Panc1 (cell line): ENCODE results near the gene GRIA2. TPM values are rescaled to one million over a fixed set of nuclear protein-coding genes. Genes with fewer than 3 reads are reported as not detected.

Experiments used
- ATAC-seq: fragments of 200-7000 bp; cut with Tn5 transposase; 2 replicates; pipeline ENCODE4 v1.9.1; 2020; ENCODE audit warnings: mild to moderate bottlenecking, moderate library complexity
- BruUV-seq: library from RNA; stranded (reverse); fragments of 400-500 nt; replicated peaks from 2 replicates; lab custom pipeline; 2021; lab: Mats Ljungman, UMichigan
- CTCF ChIA-PET: fragments of 300-600 bp; sonication (Branson Sonifier 250); formaldehyde crosslinking; loops from one replicate; lab custom pipeline; 2022; ENCODE audit warnings: antibody characterized with exemption; lab: Charles Lee
- POLR2A ChIA-PET: fragments of 300-600 bp; sonication (Branson Sonifier 250); formaldehyde crosslinking; loops from one replicate; lab custom pipeline; 2022; ENCODE audit warnings: antibody characterized with exemption; lab: Charles Lee
- DNase-seq: peaks from one replicate; pipeline ENCODE4 v3.0.0-alpha.2; 2010; ENCODE audit warnings: low read depth, low spot score
- H3K27ac ChIP-seq: 2 replicates; pipeline ENCODE4 v1.5.1; 2011; ENCODE audit warnings: mild to moderate bottlenecking, low read length, inconsistent platforms
- H3K27me3 ChIP-seq: fragments of 200-500 bp; sonication (Bioruptor generic); 2 replicates; pipeline ENCODE4 v1.6.0; 2014; ENCODE audit warnings: low read length, inconsistent platforms; ENCODE audit not compliant: control insufficient read depth, insufficient read depth
- H3K36me3 ChIP-seq: fragments of 200-500 bp; sonication (Bioruptor generic); 2 replicates; pipeline ENCODE4 v1.5.1; 2014; ENCODE audit warnings: inconsistent platforms, mild to moderate bottlenecking, low read length, moderate library complexity; ENCODE audit not compliant: control insufficient read depth, insufficient read depth
- H3K4me1 ChIP-seq: 2 replicates; pipeline ENCODE4 v1.5.1; 2011; ENCODE audit warnings: inconsistent platforms, mild to moderate bottlenecking, low read length, moderate library complexity; ENCODE audit not compliant: control insufficient read depth, insufficient read depth
- H3K4me3 ChIP-seq, 2 experiments: 2 replicates each; pipeline ENCODE4 v1.5.1; 2011 to 2012; ENCODE audit warnings: low read depth in 2 of 2, low read length in 2 of 2, mild to moderate bottlenecking in 2 of 2, inconsistent platforms in 1 of 2, moderate library complexity in 1 of 2
- H3K9me3 ChIP-seq: fragments of 200-500 bp; sonication (Bioruptor generic); 2 replicates; pipeline ENCODE4 v1.5.1; 2014; ENCODE audit warnings: low read depth, mild to moderate bottlenecking, inconsistent platforms, low read length, moderate library complexity; ENCODE audit not compliant: control insufficient read depth, insufficient read depth
- POLR2AphosphoS5 ChIP-seq: IDR thresholded peaks from 2 replicates; pipeline ENCODE4 v1.6.1; 2012; ENCODE audit warnings: mild to moderate bottlenecking, low read depth, low read length, moderate library complexity
- SIN3A ChIP-seq: IDR thresholded peaks from 2 replicates; pipeline ENCODE4 v1.6.1; 2012; ENCODE audit warnings: low read depth, mild to moderate bottlenecking, low read length, moderate library complexity, borderline replicate concordance; ENCODE audit not compliant: insufficient read depth
- TCF7L2 ChIP-seq: IDR thresholded peaks from 2 replicates; pipeline ENCODE4 v1.6.1; 2011; ENCODE audit warnings: mild to moderate bottlenecking, low read depth, low read length, inconsistent platforms
- in situ Hi-C: cut with HindIII; loops from 2 replicates; pipeline ENCODE4 v1.10.0; 2016; ENCODE audit warnings: low sequenced_read_pairs, low pct_unique_long_range_greater_than_20kb
- intact Hi-C: fragments of 100-400 bp; cut with micrococcal nuclease; formaldehyde crosslinking; loops from one replicate; pipeline ENCODE4 v1.10.0; 2022; ENCODE audit not compliant: unreplicated experiment
- total RNA-seq: library from RNA; stranded (reverse); gene quantifications from one replicate; pipeline ENCODE4 v1.2.1, GENCODE V29; 2021; ENCODE audit not compliant: unreplicated experiment
- TF ChIP-seq, protein P1 (sequence below): fragments of 450-650 bp; IDR thresholded peaks from 2 replicates; pipeline ENCODE4 v1.5.1; 2017; ENCODE audit warnings: mild to moderate bottlenecking
- TF ChIP-seq, protein P2 (sequence below), 2 experiments: IDR thresholded peaks; 2 replicates each; pipeline ENCODE4 v1.6.1; 2011 to 2012; ENCODE audit warnings: low read depth in 2 of 2, control low read depth in 1 of 2, low read length in 1 of 2, mild to moderate bottlenecking in 1 of 2, moderate library complexity in 1 of 2; ENCODE audit not compliant: insufficient read depth in 1 of 2

GRIA2 gene
- total RNA-seq, 1 experiment from 2014 or later = not detected

DNA sequence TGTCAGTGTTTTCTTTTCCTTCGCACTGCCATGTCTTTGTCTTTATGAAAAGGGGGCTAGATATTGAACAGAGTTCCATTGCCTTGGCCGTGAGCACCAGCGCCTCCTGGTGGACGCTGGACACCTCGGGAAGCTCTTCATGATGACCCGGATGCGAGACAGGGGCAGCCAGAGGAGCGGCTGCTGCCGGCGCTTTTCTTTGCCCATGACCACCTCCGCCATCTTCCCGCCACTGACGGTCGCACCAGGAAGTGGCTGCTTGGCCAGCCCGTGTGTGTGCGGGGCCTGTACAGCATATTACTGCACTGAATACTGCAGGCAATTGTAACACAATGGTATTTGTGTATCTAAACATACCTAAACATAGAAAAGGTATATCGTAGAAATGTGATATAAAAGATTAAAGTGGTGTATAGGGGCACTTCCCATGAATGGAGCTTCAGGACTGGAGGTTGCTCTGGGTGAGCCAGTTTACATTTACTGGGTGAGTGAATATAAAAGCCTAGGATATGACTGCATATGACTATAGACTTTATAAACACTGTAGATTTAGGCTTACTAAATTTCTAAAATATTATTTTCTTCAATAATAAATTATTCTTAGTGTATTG lies 15.8 kb upstream of the GRIA2 start:
- no TSS peak for BruUV-seq
- no peaks in the 10 kb centered on the region for H3K36me3 ChIP-seq
- ChIA-PET CTCF (no interaction called here), POLR2A (interaction anchor here (0.6 kb wide), 1 partner anchor 784 kb away, joined by 7 read pairs; no protein-coding TSS in a partner anchor)
- H3K9me3 ChIP-seq = no peaks in the 10 kb centered on the region
- in situ Hi-C loops = no loop called here
- intact Hi-C loops = no loop called here
- TF ChIP-seq, protein P1, sequence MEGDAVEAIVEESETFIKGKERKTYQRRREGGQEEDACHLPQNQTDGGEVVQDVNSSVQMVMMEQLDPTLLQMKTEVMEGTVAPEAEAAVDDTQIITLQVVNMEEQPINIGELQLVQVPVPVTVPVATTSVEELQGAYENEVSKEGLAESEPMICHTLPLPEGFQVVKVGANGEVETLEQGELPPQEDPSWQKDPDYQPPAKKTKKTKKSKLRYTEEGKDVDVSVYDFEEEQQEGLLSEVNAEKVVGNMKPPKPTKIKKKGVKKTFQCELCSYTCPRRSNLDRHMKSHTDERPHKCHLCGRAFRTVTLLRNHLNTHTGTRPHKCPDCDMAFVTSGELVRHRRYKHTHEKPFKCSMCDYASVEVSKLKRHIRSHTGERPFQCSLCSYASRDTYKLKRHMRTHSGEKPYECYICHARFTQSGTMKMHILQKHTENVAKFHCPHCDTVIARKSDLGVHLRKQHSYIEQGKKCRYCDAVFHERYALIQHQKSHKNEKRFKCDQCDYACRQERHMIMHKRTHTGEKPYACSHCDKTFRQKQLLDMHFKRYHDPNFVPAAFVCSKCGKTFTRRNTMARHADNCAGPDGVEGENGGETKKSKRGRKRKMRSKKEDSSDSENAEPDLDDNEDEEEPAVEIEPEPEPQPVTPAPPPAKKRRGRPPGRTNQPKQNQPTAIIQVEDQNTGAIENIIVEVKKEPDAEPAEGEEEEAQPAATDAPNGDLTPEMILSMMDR = peak; percentile 57
- no peak for TF ChIP-seq TCF7L2
- DNase-seq (no peak), ATAC-seq (no peak)
- no peaks in the 10 kb centered on the region for H3K27me3 ChIP-seq
- no peak overlapping the region for H3K27ac ChIP-seq
- no peaks in the 10 kb centered on the region for H3K4me1 ChIP-seq
- H3K4me3 ChIP-seq = no peak overlapping the region

DNA sequence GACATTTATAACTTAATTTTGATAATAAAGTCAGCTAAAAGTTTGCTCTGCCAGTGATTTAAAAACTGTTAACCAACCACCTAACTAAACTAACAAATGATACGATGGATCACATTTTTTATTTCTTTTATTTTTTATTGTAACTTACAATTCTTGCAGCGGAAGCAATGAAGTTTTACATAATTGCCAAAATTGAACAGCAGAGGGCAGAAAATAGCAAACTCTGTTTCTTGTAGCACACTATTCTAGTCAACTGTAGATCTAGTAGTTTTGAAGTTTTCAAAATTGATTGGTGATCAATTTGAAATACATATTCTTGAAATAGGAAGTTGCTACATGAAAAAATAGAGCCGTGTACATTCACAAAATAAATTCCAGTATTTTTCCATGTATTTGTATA lies 2.8 kb upstream of the GRIA2 start:
- no peak overlapping the region for H3K27ac ChIP-seq
- POLR2A ChIA-PET = no interaction called here
- no peaks in the 10 kb centered on the region for H3K27me3 ChIP-seq
- in situ Hi-C loops = no loop called here
- no TSS peak for BruUV-seq
- DNase-seq (no peak), ATAC-seq (no peak)
- H3K36me3 ChIP-seq = no peaks in the 10 kb centered on the region
- no peaks in the 10 kb centered on the region for H3K9me3 ChIP-seq
- intact Hi-C loops = loop anchor here (2.0 to 5.0 kb wide), 2 partner anchors 761 to 955 kb away; partner anchors contain the start of gene GASK1B
- CTCF ChIA-PET = no interaction called here
- H3K4me3 ChIP-seq = no peak overlapping the region
- H3K4me1 ChIP-seq = no peaks in the 10 kb centered on the region
- TF ChIP-seq, protein P1 = peak; percentile 45; the same call in 1 of the 2 replicates
- no peak for TF ChIP-seq SIN3A

DNA sequence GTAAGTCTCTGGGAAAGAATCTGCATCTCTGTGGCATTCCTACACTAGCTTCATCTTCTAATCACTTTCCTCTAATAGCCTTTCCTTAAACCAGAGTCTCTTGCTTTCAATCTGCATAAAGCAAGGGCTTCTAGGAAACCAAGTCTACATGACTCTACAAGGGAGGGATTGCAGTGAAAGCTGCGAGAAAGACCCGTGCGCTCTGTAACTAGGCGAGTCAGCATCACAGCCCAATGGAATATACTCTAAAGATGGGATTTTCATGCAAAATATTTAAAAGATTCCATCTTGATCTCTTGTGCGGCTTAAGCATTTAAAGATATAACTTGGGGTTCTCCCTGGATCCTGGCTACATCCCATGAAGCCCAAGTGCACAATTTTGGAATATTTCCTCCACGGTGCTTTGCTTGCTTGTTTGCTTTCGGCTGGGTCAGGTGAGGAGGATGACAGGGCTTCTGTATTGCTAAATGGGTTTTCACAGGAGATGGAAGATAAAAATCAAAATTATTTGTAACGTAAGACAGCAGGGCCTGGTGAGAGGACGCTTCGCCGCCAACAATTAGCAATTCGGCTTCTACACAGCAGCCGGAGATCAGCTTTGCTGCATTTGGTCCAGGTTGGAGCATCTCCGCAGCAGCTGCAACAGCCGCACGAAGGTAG lies 687 bp upstream of the GRIA2 start:
- POLR2A ChIA-PET = no interaction called here
- no TSS peak for BruUV-seq
- Histone ChIP-seq H3K9me3 (no peaks in the 10 kb centered on the region), H3K36me3 (no peaks in the 10 kb centered on the region), H3K27ac (no peak overlapping the region), H3K4me3 (no peak overlapping the region; a peak in 1 of 4 replicates), H3K4me1 (no peaks in the 10 kb centered on the region), H3K27me3 (no peaks in the 10 kb centered on the region)
- intact Hi-C loops = loop anchor here (5.0 kb wide), 1 partner anchor 952 kb away; the partner anchor contains the start of gene GASK1B
- in situ Hi-C loops = no loop called here
- DNase-seq (no peak), ATAC-seq (no peak)
- TF ChIP-seq TCF7L2 (no peak), POLR2AphosphoS5 (no peak), SIN3A (no peak)
- TF ChIP-seq, protein P1 = no peak
- TF ChIP-seq, protein P2, sequence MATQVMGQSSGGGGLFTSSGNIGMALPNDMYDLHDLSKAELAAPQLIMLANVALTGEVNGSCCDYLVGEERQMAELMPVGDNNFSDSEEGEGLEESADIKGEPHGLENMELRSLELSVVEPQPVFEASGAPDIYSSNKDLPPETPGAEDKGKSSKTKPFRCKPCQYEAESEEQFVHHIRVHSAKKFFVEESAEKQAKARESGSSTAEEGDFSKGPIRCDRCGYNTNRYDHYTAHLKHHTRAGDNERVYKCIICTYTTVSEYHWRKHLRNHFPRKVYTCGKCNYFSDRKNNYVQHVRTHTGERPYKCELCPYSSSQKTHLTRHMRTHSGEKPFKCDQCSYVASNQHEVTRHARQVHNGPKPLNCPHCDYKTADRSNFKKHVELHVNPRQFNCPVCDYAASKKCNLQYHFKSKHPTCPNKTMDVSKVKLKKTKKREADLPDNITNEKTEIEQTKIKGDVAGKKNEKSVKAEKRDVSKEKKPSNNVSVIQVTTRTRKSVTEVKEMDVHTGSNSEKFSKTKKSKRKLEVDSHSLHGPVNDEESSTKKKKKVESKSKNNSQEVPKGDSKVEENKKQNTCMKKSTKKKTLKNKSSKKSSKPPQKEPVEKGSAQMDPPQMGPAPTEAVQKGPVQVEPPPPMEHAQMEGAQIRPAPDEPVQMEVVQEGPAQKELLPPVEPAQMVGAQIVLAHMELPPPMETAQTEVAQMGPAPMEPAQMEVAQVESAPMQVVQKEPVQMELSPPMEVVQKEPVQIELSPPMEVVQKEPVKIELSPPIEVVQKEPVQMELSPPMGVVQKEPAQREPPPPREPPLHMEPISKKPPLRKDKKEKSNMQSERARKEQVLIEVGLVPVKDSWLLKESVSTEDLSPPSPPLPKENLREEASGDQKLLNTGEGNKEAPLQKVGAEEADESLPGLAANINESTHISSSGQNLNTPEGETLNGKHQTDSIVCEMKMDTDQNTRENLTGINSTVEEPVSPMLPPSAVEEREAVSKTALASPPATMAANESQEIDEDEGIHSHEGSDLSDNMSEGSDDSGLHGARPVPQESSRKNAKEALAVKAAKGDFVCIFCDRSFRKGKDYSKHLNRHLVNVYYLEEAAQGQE (IDR thresholded peaks at IDR 0.05; ENCODE audit: insufficient read depth in 1 of 2, low read depth in 2 of 2, low read length in 1 of 2) = no peak
- CTCF ChIA-PET = no interaction called here
